Panc1 (cell line): ENCODE results near the gene KIF23. TPM values are rescaled to one million over a fixed set of nuclear protein-coding genes. Genes with fewer than 3 reads are reported as not detected.

Source experiments
- ATAC-seq: fragments of 200-7000 bp; cut with Tn5 transposase; 2 replicates; pipeline ENCODE4 v1.9.1; 2020; ENCODE audit warnings: mild to moderate bottlenecking, moderate library complexity
- BruUV-seq: library from RNA; stranded (reverse); fragments of 400-500 nt; replicated peaks from 2 replicates; lab custom pipeline; 2021; lab: Mats Ljungman, UMichigan
- CTCF ChIA-PET: fragments of 300-600 bp; sonication (Branson Sonifier 250); formaldehyde crosslinking; loops from one replicate; lab custom pipeline; 2022; ENCODE audit warnings: antibody characterized with exemption; lab: Charles Lee
- POLR2A ChIA-PET: fragments of 300-600 bp; sonication (Branson Sonifier 250); formaldehyde crosslinking; loops from one replicate; lab custom pipeline; 2022; ENCODE audit warnings: antibody characterized with exemption; lab: Charles Lee
- DNase-seq: peaks from one replicate; pipeline ENCODE4 v3.0.0-alpha.2; 2010; ENCODE audit warnings: low read depth, low spot score
- H3K27ac ChIP-seq: 2 replicates; pipeline ENCODE4 v1.5.1; 2011; ENCODE audit warnings: mild to moderate bottlenecking, low read length, inconsistent platforms
- H3K27me3 ChIP-seq: fragments of 200-500 bp; sonication (Bioruptor generic); 2 replicates; pipeline ENCODE4 v1.6.0; 2014; ENCODE audit warnings: low read length, inconsistent platforms; ENCODE audit not compliant: control insufficient read depth, insufficient read depth
- H3K36me3 ChIP-seq: fragments of 200-500 bp; sonication (Bioruptor generic); 2 replicates; pipeline ENCODE4 v1.5.1; 2014; ENCODE audit warnings: inconsistent platforms, mild to moderate bottlenecking, low read length, moderate library complexity; ENCODE audit not compliant: control insufficient read depth, insufficient read depth
- H3K4me1 ChIP-seq: 2 replicates; pipeline ENCODE4 v1.5.1; 2011; ENCODE audit warnings: inconsistent platforms, mild to moderate bottlenecking, low read length, moderate library complexity; ENCODE audit not compliant: control insufficient read depth, insufficient read depth
- H3K4me3 ChIP-seq, 2 experiments: 2 replicates each; pipeline ENCODE4 v1.5.1; 2011 to 2012; ENCODE audit warnings: low read depth in 2 of 2, low read length in 2 of 2, mild to moderate bottlenecking in 2 of 2, inconsistent platforms in 1 of 2, moderate library complexity in 1 of 2
- H3K9me3 ChIP-seq: fragments of 200-500 bp; sonication (Bioruptor generic); 2 replicates; pipeline ENCODE4 v1.5.1; 2014; ENCODE audit warnings: low read depth, mild to moderate bottlenecking, inconsistent platforms, low read length, moderate library complexity; ENCODE audit not compliant: control insufficient read depth, insufficient read depth
- CTCF ChIP-seq: fragments of 450-650 bp; IDR thresholded peaks from 2 replicates; pipeline ENCODE4 v1.5.1; 2017; ENCODE audit warnings: mild to moderate bottlenecking
- POLR2AphosphoS5 ChIP-seq: IDR thresholded peaks from 2 replicates; pipeline ENCODE4 v1.6.1; 2012; ENCODE audit warnings: mild to moderate bottlenecking, low read depth, low read length, moderate library complexity
- SIN3A ChIP-seq: IDR thresholded peaks from 2 replicates; pipeline ENCODE4 v1.6.1; 2012; ENCODE audit warnings: low read depth, mild to moderate bottlenecking, low read length, moderate library complexity, borderline replicate concordance; ENCODE audit not compliant: insufficient read depth
- TCF7L2 ChIP-seq: IDR thresholded peaks from 2 replicates; pipeline ENCODE4 v1.6.1; 2011; ENCODE audit warnings: mild to moderate bottlenecking, low read depth, low read length, inconsistent platforms
- in situ Hi-C: cut with HindIII; loops from 2 replicates; pipeline ENCODE4 v1.10.0; 2016; ENCODE audit warnings: low sequenced_read_pairs, low pct_unique_long_range_greater_than_20kb
- intact Hi-C: fragments of 100-400 bp; cut with micrococcal nuclease; formaldehyde crosslinking; loops from one replicate; pipeline ENCODE4 v1.10.0; 2022; ENCODE audit not compliant: unreplicated experiment
- total RNA-seq: library from RNA; stranded (reverse); gene quantifications from one replicate; pipeline ENCODE4 v1.2.1, GENCODE V29; 2021; ENCODE audit not compliant: unreplicated experiment
- TF ChIP-seq, protein P1 (sequence below), 2 experiments: IDR thresholded peaks; 2 replicates each; pipeline ENCODE4 v1.6.1; 2011 to 2012; ENCODE audit warnings: low read depth in 2 of 2, control low read depth in 1 of 2, low read length in 1 of 2, mild to moderate bottlenecking in 1 of 2, moderate library complexity in 1 of 2; ENCODE audit not compliant: insufficient read depth in 1 of 2

KIF23 gene
- total RNA-seq, 1 experiment from 2014 or later: 82.5 TPM

DNA sequence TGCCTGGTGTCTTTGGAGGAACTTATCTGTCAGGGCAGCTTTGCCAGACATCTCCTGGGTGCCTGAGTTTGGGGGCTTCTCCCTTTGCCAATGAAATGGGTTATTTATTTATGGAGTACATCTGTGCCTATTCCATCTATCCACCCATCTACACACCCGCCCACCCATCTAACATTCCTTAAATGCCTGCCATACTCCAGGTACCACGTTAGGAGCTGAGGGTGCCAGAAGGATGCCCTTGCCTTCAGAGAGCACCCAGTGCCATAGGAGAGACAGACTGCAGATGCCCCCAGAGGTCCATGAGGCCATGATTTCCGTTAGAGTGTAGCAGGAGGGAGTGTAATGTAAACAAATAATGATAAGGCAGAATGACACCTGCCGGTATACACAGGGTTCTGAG is 21.8 kb upstream of the KIF23 start:
- in situ Hi-C loops: no loop called here
- Histone ChIP-seq H3K4me1 (peaks cover 3% of the 10 kb centered on the region), H3K4me3 (no peak overlapping the region), H3K36me3 (no peaks in the 10 kb centered on the region), H3K27me3 (no peaks in the 10 kb centered on the region), H3K9me3 (no peaks in the 10 kb centered on the region), H3K27ac (no peak overlapping the region)
- no peak for ATAC-seq
- TF ChIP-seq CTCF (no peak), TCF7L2 (no peak), POLR2AphosphoS5 (no peak), SIN3A (no peak)
- TF ChIP-seq, protein P1, sequence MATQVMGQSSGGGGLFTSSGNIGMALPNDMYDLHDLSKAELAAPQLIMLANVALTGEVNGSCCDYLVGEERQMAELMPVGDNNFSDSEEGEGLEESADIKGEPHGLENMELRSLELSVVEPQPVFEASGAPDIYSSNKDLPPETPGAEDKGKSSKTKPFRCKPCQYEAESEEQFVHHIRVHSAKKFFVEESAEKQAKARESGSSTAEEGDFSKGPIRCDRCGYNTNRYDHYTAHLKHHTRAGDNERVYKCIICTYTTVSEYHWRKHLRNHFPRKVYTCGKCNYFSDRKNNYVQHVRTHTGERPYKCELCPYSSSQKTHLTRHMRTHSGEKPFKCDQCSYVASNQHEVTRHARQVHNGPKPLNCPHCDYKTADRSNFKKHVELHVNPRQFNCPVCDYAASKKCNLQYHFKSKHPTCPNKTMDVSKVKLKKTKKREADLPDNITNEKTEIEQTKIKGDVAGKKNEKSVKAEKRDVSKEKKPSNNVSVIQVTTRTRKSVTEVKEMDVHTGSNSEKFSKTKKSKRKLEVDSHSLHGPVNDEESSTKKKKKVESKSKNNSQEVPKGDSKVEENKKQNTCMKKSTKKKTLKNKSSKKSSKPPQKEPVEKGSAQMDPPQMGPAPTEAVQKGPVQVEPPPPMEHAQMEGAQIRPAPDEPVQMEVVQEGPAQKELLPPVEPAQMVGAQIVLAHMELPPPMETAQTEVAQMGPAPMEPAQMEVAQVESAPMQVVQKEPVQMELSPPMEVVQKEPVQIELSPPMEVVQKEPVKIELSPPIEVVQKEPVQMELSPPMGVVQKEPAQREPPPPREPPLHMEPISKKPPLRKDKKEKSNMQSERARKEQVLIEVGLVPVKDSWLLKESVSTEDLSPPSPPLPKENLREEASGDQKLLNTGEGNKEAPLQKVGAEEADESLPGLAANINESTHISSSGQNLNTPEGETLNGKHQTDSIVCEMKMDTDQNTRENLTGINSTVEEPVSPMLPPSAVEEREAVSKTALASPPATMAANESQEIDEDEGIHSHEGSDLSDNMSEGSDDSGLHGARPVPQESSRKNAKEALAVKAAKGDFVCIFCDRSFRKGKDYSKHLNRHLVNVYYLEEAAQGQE (IDR thresholded peaks at IDR 0.05; ENCODE audit: insufficient read depth in 1 of 2, low read depth in 2 of 2, low read length in 1 of 2): no peak
- DNase-seq: no peak
- POLR2A ChIA-PET: interaction anchor here (0.6 kb wide), 2 partner anchors 29 to 530 kb away, joined by 4 to 8 read pairs; no protein-coding TSS in a partner anchor
- BruUV-seq: no TSS peak
- intact Hi-C loops: loop anchor here (5.0 kb wide), 1 partner anchor 320 kb away; no protein-coding TSS in a partner anchor
- CTCF ChIA-PET: no interaction called here

DNA sequence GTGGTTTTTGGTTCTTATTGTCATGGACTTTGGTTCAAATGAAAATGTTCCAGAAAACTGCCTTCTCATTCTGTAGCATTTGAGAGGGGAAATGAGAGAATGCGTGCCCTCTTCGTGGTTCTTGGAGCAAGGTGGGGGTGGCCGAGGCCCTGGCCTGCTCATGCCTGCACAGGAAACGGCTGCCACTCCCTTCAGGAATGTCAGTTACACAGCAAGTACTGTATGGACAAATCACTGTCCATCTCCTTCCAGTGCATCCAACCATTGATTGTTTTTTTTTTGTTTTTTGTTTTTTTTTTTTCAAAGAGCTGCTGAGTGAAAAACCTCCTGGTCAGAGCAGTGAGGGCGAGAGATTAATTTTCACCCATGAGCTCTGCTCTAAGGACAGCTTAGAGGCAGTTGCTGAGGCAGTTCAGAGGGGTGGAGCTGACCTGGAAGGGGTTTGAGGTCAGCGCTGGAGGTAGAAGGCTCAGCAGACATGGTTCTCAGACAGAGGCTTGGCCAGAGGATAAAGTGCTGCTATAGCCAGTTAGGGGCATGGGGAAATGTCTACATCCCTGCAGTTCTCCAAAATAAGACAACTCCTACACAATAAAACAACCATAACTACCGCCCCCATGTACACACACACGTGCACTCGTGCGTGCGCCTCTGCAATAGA is 20.2 kb upstream of the KIF23 start:
- no peak for TF ChIP-seq SIN3A
- H3K27ac ChIP-seq: no peak overlapping the region
- no peaks in the 10 kb centered on the region for H3K9me3 ChIP-seq
- intact Hi-C loops (loop anchor here (2.0 to 5.0 kb wide), 2 partner anchors 322 to 335 kb away; no protein-coding TSS in a partner anchor), in situ Hi-C loops (no loop called here)
- ATAC-seq: peak; percentile 39; the same call in 1 of the 2 replicates
- CTCF ChIA-PET: interaction anchor here (0.7 to 1.1 kb wide), 4 partner anchors 14 to 605 kb away, joined by 3 to 4 read pairs (median 4); partner anchors contain the start of gene GLCE
- no peaks in the 10 kb centered on the region for H3K36me3 ChIP-seq
- H3K4me1 ChIP-seq: peaks cover 3% of the 10 kb centered on the region; the same call in 1 of the 2 replicates
- no peaks in the 10 kb centered on the region for H3K27me3 ChIP-seq
- POLR2A ChIA-PET: interaction anchor here (0.6 to 0.7 kb wide), 3 partner anchors 32 to 894 kb away, joined by 3 to 5 read pairs (median 4); no protein-coding TSS in a partner anchor
- DNase-seq: no peak
- H3K4me3 ChIP-seq: peak overlapping the region in 1 of 2 experiments; percentile 23; a peak in 1 of 4 replicates
- BruUV-seq: no TSS peak
